Occipital lobe (tissue), 2 donors: Measurements from ENCODE around the gene TK1. TPM values are rescaled to one million over a fixed set of nuclear protein-coding genes. Genes with fewer than 3 reads are reported as not detected.

Source experiments
- DNase-seq: peaks from one replicate; lab custom pipeline; 2025; lab: John Stamatoyannopoulos, UW
- total RNA-seq: library from RNA; depleted of rRNA; stranded (reverse); fragments of >200 nt; gene quantifications from one replicate; pipeline ENCODE4 v1.2.3, GENCODE V29; 2014

The TK1 gene
- total RNA-seq, result 1.6 TPM

GRCh38 chr17:78186692-78187595 lies at the start of gene TK1, which contains the start of gene AFMID:
Gene TK1 (minus strand): TSS chr17:78187052. CDS start chr17:78186994, 58 bp downstream.
Gene AFMID (plus strand): TSS chr17:78187362. CDS start chr17:78187371, 9 bp downstream.
- peak; percentile 95 for DNase-seq

GRCh38 chr17:78235885-78236284 lies 49.0 kb upstream of the TK1 start:
- no peak for DNase-seq

- peak; percentile 27 for DNase-seq
Measured at GRCh38 chr17:78235022-78235421, 48.2 kb upstream of the TK1 start.

GRCh38 chr17:78234261-78234865 lies 47.5 kb upstream of the TK1 start:
- DNase-seq, result no peak

GRCh38 chr17:78233678-78234077 lies 46.8 kb upstream of the TK1 start:
- DNase-seq, result no peak

GRCh38 chr17:78232859-78233173 lies 46.0 kb upstream of the TK1 start:
- no peak for DNase-seq

GRCh38 chr17:78231991-78232858 lies 45.4 kb upstream of the TK1 start:
- DNase-seq, result no peak

GRCh38 chr17:78230996-78231935 lies 44.4 kb upstream of the TK1 start, which contains the start of gene TMEM235:
Gene TMEM235 (plus strand): TSS chr17:78231631. CDS start chr17:78232024, 393 bp downstream.
- no peak for DNase-seq

- DNase-seq, result no peak
Measured at GRCh38 chr17:78230252-78230962, 43.6 kb upstream of the TK1 start.

- no peak for DNase-seq
Measured at GRCh38 chr17:78228176-78228575, 41.3 kb upstream of the TK1 start.

- DNase-seq, result peak; percentile 43
Measured at GRCh38 chr17:78227455-78227916, 40.6 kb upstream of the TK1 start.

- no peak for DNase-seq
Measured at GRCh38 chr17:78226759-78227454, 40.1 kb upstream of the TK1 start.

GRCh38 chr17:78226055-78226758 lies 39.4 kb upstream of the TK1 start:
- DNase-seq, result no peak

- no peak for DNase-seq
Measured at GRCh38 chr17:78225088-78225865, 38.4 kb upstream of the TK1 start.

GRCh38 chr17:78224231-78225087 lies 37.6 kb upstream of the TK1 start:
- DNase-seq, result no peak

- no peak for DNase-seq
Measured at GRCh38 chr17:78223765-78224164, 36.9 kb upstream of the TK1 start.

GRCh38 chr17:78223061-78223460 lies 36.2 kb upstream of the TK1 start:
- no peak for DNase-seq
